ENCODE measurements around the gene UNC5CL. TPM values are rescaled to one million over a fixed set of nuclear protein-coding genes. Genes with fewer than 3 reads are reported as not detected.

The UNC5CL gene
- total and polyA plus RNA-seq, 2 of the 8 experiments (the other 6 are each of a cell fraction or from before 2014, with no cell fraction given): 1.3 to 1.7 TPM

- TF ChIP-seq, protein P1, sequence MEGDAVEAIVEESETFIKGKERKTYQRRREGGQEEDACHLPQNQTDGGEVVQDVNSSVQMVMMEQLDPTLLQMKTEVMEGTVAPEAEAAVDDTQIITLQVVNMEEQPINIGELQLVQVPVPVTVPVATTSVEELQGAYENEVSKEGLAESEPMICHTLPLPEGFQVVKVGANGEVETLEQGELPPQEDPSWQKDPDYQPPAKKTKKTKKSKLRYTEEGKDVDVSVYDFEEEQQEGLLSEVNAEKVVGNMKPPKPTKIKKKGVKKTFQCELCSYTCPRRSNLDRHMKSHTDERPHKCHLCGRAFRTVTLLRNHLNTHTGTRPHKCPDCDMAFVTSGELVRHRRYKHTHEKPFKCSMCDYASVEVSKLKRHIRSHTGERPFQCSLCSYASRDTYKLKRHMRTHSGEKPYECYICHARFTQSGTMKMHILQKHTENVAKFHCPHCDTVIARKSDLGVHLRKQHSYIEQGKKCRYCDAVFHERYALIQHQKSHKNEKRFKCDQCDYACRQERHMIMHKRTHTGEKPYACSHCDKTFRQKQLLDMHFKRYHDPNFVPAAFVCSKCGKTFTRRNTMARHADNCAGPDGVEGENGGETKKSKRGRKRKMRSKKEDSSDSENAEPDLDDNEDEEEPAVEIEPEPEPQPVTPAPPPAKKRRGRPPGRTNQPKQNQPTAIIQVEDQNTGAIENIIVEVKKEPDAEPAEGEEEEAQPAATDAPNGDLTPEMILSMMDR (IDR thresholded peaks at IDR 0.05; ENCODE audit: control extremely low read depth in 1 of 3, insufficient read depth in 1 of 3, low read depth in 1 of 3, low read length in 3 of 3): no peak
- no peak for TF ChIP-seq TAF7 (optimal IDR thresholded peaks at IDR 0.05; ENCODE audit: borderline replicate concordance, low read depth, low read length)
- no peak for TF ChIP-seq KDM4A (IDR thresholded peaks at IDR 0.05; ENCODE audit: low read depth, low read length, severe bottlenecking)
- TF ChIP-seq BRCA1 (IDR thresholded peaks at IDR 0.05; ENCODE audit: low read depth, low read length): no peak
- TF ChIP-seq CREB1 (IDR thresholded peaks at IDR 0.05): no peak
- TF ChIP-seq TEAD4 (IDR thresholded peaks at IDR 0.05; ENCODE audit: low read depth, low read length): no peak
These were observed 3.4 kb upstream of the UNC5CL start, which contains the start of gene TSPO2 (continued) for GRCh38 chr6:41042226-41043055.

Measured in H1 (cell line).